Measurements from ENCODE around the gene PTPRG. TPM values are rescaled to one million over a fixed set of nuclear protein-coding genes. Genes with fewer than 3 reads are reported as not detected.

Gene PTPRG
- total RNA-seq, 2 experiments from 2014 or later: 0.03 to 0.05 TPM

- H3K4me3 ChIP-seq (ENCODE audit: low read length): no peak overlapping the region
- TF ChIP-seq, protein P1, sequence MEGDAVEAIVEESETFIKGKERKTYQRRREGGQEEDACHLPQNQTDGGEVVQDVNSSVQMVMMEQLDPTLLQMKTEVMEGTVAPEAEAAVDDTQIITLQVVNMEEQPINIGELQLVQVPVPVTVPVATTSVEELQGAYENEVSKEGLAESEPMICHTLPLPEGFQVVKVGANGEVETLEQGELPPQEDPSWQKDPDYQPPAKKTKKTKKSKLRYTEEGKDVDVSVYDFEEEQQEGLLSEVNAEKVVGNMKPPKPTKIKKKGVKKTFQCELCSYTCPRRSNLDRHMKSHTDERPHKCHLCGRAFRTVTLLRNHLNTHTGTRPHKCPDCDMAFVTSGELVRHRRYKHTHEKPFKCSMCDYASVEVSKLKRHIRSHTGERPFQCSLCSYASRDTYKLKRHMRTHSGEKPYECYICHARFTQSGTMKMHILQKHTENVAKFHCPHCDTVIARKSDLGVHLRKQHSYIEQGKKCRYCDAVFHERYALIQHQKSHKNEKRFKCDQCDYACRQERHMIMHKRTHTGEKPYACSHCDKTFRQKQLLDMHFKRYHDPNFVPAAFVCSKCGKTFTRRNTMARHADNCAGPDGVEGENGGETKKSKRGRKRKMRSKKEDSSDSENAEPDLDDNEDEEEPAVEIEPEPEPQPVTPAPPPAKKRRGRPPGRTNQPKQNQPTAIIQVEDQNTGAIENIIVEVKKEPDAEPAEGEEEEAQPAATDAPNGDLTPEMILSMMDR (IDR thresholded peaks at IDR 0.05): no peak
- Mint-ChIP-seq H3K4me1 (ENCODE audit: low read depth) (no peaks in the 10 kb centered on the region), H3K36me3 (ENCODE audit: low read depth) (no peaks in the 10 kb centered on the region), H3K4me3 (no peak overlapping the region), H3K9me3 (no peaks in the 10 kb centered on the region), H3K27ac (no peak overlapping the region), H3K27me3 (no peaks in the 10 kb centered on the region)
- intact Hi-C loops (cut with DNase I, micrococcal nuclease): no loop called here
- H3K27ac ChIP-seq (ENCODE audit: low read depth in 1 of 2, low read length in 2 of 2): no peak overlapping the region
- peaks cover 0 to 3% of the 10 kb centered on the region in 2 experiments for H3K9me3 ChIP-seq (ENCODE audit: control insufficient read depth in 1 of 2, insufficient read depth in 1 of 2, low read length in 2 of 2)
- ATAC-seq (ENCODE audit: poor library complexity): no peak
- no peaks in the 10 kb centered on the region for H3K4me1 ChIP-seq (ENCODE audit: insufficient read depth, low read length)
- CTCF ChIA-PET: no interaction called here
- H3K27me3 ChIP-seq (ENCODE audit: control insufficient read depth in 1 of 2, insufficient read depth in 2 of 2, low read length in 2 of 2): no peaks in the 10 kb centered on the region
- POLR2A ChIA-PET: no interaction called here
- no peaks in the 10 kb centered on the region for H3K36me3 ChIP-seq (ENCODE audit: insufficient read depth, low read length)
- DNase-seq: no peak
These were observed 250.7 kb downstream of the PTPRG start for GRCh38 chr3:61812085-61812484.

DNA sequence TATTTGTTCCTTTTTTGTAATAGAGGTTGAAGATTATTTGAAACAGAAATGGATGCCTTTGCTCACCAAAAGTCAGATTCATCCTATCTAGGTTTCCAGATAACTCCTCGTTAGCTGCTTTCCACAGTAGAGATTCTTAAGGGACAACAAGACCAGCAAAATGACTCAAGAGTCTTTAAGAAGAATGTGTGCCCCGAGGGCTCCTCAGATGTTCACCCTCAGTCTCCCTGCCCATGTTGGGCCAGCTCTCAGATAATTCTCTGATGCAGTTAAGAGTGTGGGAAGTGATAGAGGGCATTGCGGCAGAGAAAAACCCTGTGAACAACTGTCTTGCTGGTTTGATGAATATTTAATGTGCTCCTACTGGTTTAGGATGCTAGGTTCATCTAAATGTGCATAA is 251.1 kb downstream of the PTPRG start:
- CTCF ChIA-PET: no interaction called here
- H3K9me3 ChIP-seq (ENCODE audit: control insufficient read depth in 1 of 2, insufficient read depth in 1 of 2, low read length in 2 of 2): peaks cover 0 to 3% of the 10 kb centered on the region in 2 experiments
- no peak overlapping the region for H3K4me3 ChIP-seq (ENCODE audit: low read length)
- no peaks in the 10 kb centered on the region for H3K4me1 Mint-ChIP-seq (ENCODE audit: low read depth)
- intact Hi-C loops (cut with DNase I, micrococcal nuclease): no loop called here
- H3K36me3 ChIP-seq (ENCODE audit: insufficient read depth, low read length): no peaks in the 10 kb centered on the region
- H3K4me1 ChIP-seq (ENCODE audit: insufficient read depth, low read length): no peaks in the 10 kb centered on the region
- ATAC-seq (ENCODE audit: poor library complexity): no peak
- no peak overlapping the region for H3K4me3 Mint-ChIP-seq
- no peak overlapping the region for H3K27ac Mint-ChIP-seq
- TF ChIP-seq, protein P1 (IDR thresholded peaks at IDR 0.05): no peak
- H3K27me3 ChIP-seq (ENCODE audit: control insufficient read depth in 1 of 2, insufficient read depth in 2 of 2, low read length in 2 of 2): no peaks in the 10 kb centered on the region
- POLR2A ChIA-PET: no interaction called here
- no peak overlapping the region for H3K27ac ChIP-seq (ENCODE audit: low read depth in 1 of 2, low read length in 2 of 2)
- H3K27me3 Mint-ChIP-seq: no peaks in the 10 kb centered on the region
- DNase-seq: no peak
- H3K9me3 Mint-ChIP-seq: no peaks in the 10 kb centered on the region
- no peaks in the 10 kb centered on the region for H3K36me3 Mint-ChIP-seq (ENCODE audit: low read depth)

- Histone ChIP-seq H3K9me3 (ENCODE audit: control insufficient read depth in 1 of 2, insufficient read depth in 1 of 2, low read length in 2 of 2) (peaks cover 0 to 3% of the 10 kb centered on the region in 2 experiments), H3K4me3 (ENCODE audit: low read length) (no peak overlapping the region), H3K27ac (ENCODE audit: low read depth in 1 of 2, low read length in 2 of 2) (no peak overlapping the region), H3K36me3 (ENCODE audit: insufficient read depth, low read length) (no peaks in the 10 kb centered on the region), H3K4me1 (ENCODE audit: insufficient read depth, low read length) (no peaks in the 10 kb centered on the region), H3K27me3 (ENCODE audit: control insufficient read depth in 1 of 2, insufficient read depth in 2 of 2, low read length in 2 of 2) (no peaks in the 10 kb centered on the region)
- TF ChIP-seq, protein P1 (IDR thresholded peaks at IDR 0.05): no peak
- Mint-ChIP-seq H3K9me3 (no peaks in the 10 kb centered on the region), H3K4me3 (no peak overlapping the region), H3K27ac (no peak overlapping the region), H3K4me1 (ENCODE audit: low read depth) (no peaks in the 10 kb centered on the region), H3K27me3 (no peaks in the 10 kb centered on the region), H3K36me3 (ENCODE audit: low read depth) (no peaks in the 10 kb centered on the region)
- ChIA-PET POLR2A (no interaction called here), CTCF (no interaction called here)
- intact Hi-C loops (cut with DNase I, micrococcal nuclease): no loop called here
- ATAC-seq (ENCODE audit: poor library complexity) (no peak), DNase-seq (no peak)
These were observed 252.3 kb downstream of the PTPRG start for GRCh38 chr3:61813636-61814035.

Data from CD4-positive, alpha-beta T cell (primary cell).